ENCODE results near the gene LPP.

GRCh38 chr3:188170461-188171459 lies 16.8 kb downstream of the LPP start:
- TF ChIP-seq CTCF (IDR thresholded peaks at IDR 0.05; ENCODE audit: low read length) (no peak), EZH2 (IDR thresholded peaks at IDR 0.05; ENCODE audit: borderline replicate concordance, low read length) (no peak)
